Muscle layer of colon (tissue), 2 donors: ENCODE data around the gene SEC24C.

Source experiments
- H3K27ac ChIP-seq: one replicate; pipeline ENCODE4 v1.7.0; 2013; ENCODE audit warnings: low read depth, mild to moderate bottlenecking, low read length, moderate library complexity
- H3K27me3 ChIP-seq, 2 donors: one replicate each; pipeline ENCODE4 v1.7.0; 2013; ENCODE audit warnings: low read length in 2 of 2, mild to moderate bottlenecking in 2 of 2; ENCODE audit not compliant: insufficient read depth in 2 of 2, control insufficient read depth in 1 of 2
- H3K36me3 ChIP-seq: one replicate; pipeline ENCODE4 v1.7.0; 2013; ENCODE audit warnings: mild to moderate bottlenecking, low read length; ENCODE audit not compliant: insufficient read depth
- H3K4me1 ChIP-seq: one replicate; pipeline ENCODE4 v1.7.0; 2013; ENCODE audit warnings: mild to moderate bottlenecking, low read length; ENCODE audit not compliant: insufficient read depth
- H3K4me3 ChIP-seq, 2 donors: one replicate each; pipeline ENCODE4 v1.7.0; 2013; ENCODE audit warnings: low read length in 2 of 2, low read depth in 1 of 2, mild to moderate bottlenecking in 1 of 2, moderate library complexity in 1 of 2
- H3K9ac ChIP-seq: one replicate; pipeline ENCODE4 v1.7.0; 2013; ENCODE audit warnings: low read length
- H3K9me3 ChIP-seq: one replicate; pipeline ENCODE4 v1.7.0; 2013; ENCODE audit warnings: mild to moderate bottlenecking, low read length
- donor health status: abdominal sarcoma.
- donor health status: Adenocarcinoma of cecum.

The SEC24C gene

DNA sequence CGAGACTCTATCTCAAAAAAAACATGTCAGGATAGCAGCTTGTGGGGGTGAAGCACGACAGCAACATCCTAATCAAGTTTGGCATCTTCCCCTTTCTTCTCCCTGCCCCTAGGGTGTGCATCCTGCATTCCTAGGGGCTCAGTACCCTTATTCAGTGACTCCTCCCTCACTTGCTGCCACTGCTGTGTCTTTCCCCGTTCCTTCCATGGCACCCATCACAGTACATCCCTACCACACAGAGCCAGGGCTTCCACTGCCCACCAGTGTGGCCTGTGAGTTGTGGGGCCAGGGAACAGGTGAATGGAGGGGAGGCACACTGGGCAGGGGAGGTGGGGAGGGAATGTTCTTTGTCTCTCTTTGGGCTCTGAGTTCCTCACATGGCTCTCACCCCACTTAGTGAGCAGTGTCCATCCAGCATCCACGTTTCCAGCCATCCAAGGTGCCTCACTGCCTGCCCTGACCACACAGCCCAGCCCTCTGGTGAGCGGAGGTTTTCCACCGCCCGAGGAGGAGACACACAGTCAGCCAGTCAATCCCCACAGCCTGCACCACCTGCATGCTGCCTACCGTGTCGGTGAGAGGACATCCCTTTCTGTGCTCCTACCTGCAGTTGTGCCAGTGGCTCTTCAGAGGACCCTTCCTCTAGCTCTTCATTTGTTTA is 55.9 kb downstream of the SEC24C start:
- H3K9ac ChIP-seq, result no peak overlapping the region
- no peak overlapping the region for H3K27ac ChIP-seq
- H3K36me3 ChIP-seq, result peaks cover 79% of the 10 kb centered on the region
- no peaks in the 10 kb centered on the region for H3K9me3 ChIP-seq
- H3K4me3 ChIP-seq, result no peak overlapping the region
- no peaks in the 10 kb centered on the region for H3K4me1 ChIP-seq
- H3K27me3 ChIP-seq, result no peaks in the 10 kb centered on the region

DNA sequence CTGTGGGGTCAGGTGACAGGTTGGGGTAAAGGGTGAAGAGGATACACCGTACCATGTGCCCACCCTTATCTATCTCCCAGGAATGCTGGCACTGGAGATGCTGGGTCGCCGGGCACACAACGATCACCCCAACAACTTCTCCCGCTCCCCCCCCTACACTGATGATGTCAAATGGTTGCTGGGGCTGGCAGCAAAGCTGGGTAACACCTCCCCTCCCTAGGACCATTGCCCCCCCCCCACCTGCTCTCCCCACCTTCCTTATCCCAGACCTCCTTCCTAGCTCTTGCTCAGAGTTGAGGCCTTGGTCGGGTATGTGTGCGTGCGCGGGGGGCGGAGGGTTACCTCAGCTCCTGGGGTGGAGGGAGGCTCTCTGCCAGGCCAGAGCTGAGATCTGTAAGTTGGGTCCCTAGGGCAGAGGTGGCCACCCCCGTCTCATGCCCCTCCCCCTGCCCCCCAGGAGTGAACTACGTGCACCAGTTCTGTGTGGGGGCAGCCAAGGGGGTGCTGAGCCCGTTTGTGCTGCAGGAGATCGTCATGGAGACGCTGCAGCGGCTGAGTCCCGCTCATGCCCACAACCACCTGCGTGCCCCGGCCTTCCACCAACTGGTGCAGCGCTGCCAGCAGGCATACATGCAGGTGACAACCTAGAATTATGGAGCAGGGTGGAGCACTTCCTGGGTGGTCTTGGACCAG is 56.5 kb downstream of the SEC24C start:
- H3K36me3 ChIP-seq, result peaks cover 78% of the 10 kb centered on the region
- no peaks in the 10 kb centered on the region for H3K9me3 ChIP-seq
- no peak overlapping the region for H3K27ac ChIP-seq
- H3K9ac ChIP-seq, result no peak overlapping the region
- no peaks in the 10 kb centered on the region for H3K27me3 ChIP-seq
- no peaks in the 10 kb centered on the region for H3K4me1 ChIP-seq
- no peak overlapping the region for H3K4me3 ChIP-seq

DNA sequence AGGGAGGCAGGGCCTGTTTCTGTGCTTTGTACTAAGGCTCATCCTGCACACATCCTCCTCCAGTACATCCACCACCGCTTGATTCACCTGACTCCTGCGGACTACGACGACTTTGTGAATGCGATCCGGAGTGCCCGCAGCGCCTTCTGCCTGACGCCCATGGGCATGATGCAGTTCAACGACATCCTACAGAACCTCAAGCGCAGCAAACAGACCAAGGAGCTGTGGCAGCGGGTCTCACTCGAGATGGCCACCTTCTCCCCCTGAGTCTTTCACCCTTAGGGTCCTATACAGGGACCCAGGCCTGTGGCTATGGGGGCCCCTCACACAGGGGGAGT is 57.0 kb downstream of the SEC24C start:
- Histone ChIP-seq H3K9ac (no peak overlapping the region), H3K27me3 (no peaks in the 10 kb centered on the region), H3K9me3 (no peaks in the 10 kb centered on the region), H3K4me3 (no peak overlapping the region), H3K4me1 (no peaks in the 10 kb centered on the region), H3K36me3 (peaks cover 83% of the 10 kb centered on the region), H3K27ac (no peak overlapping the region)

DNA sequence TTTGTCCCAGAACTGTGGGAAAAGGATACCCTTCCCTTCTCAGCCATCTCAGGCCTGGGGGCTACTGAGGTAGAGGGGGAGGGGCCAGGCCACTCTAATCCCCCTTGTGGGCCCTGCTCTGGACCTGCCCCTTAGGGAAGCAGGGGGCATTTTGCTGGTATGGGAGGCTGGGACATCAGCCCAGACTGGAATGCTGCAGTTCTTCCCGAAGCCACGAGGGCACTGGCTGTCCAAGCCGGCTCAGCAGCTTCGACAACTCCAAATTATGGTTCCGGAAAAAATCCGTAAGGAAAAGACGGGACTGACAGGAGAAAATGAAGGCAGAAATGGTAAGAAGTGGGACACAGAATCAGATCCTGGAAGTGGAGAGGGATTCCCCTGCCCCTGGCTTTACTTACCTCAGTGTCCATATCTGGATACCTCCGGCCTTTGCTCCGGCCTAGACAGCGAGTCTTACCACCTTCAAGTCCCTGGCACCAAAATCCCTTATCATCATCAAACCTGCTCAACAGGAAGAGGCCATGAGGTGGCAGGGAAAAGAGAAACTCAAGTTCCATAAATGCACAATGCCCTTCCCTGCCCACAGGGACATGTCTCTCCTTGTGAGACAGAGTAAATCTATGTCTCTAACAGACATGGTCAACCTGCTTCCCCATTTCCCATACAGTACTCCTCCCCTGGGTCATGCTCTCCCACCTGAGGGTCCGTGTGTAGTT is 58.3 kb downstream of the SEC24C start:
- Histone ChIP-seq H3K36me3 (peaks cover 83% of the 10 kb centered on the region), H3K4me3 (no peak overlapping the region), H3K27me3 (no peaks in the 10 kb centered on the region), H3K9me3 (no peaks in the 10 kb centered on the region), H3K4me1 (peaks cover 4% of the 10 kb centered on the region), H3K9ac (no peak overlapping the region), H3K27ac (no peak overlapping the region)

DNA sequence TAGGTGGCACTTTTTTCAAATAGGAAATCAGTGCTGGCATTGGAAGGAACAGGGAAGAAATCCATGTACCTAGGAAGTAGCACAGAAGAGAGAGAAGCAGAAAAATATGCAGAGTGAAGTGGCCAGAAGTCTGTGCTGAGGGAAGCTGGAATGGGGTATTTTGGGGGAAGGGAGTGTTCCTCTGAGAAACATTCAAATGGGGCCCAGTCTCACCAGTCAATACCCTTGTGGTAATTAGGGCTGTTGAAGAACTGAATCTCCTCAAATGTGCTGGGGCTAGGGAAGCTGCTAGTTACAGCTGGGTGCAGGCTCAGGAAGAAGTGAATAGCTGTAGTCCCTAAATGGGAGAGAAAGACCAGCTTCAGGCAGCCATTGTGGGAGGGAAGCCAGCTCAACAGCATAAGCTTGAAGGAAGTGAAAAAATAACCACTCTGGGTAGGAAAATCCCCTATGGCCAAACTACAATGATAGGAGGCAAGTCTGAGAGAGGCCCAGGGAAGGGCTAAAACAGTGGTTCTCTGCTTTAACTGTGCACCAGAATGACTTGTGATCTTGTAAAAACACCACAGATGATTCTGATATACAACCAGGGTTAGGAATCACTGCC is 59.6 kb downstream of the SEC24C start:
- no peaks in the 10 kb centered on the region for H3K27me3 ChIP-seq
- H3K36me3 ChIP-seq, result peaks cover 80% of the 10 kb centered on the region
- H3K27ac ChIP-seq, result no peak overlapping the region
- H3K4me1 ChIP-seq, result peaks cover 4% of the 10 kb centered on the region
- H3K9ac ChIP-seq, result no peak overlapping the region
- no peaks in the 10 kb centered on the region for H3K9me3 ChIP-seq
- no peak overlapping the region for H3K4me3 ChIP-seq

DNA sequence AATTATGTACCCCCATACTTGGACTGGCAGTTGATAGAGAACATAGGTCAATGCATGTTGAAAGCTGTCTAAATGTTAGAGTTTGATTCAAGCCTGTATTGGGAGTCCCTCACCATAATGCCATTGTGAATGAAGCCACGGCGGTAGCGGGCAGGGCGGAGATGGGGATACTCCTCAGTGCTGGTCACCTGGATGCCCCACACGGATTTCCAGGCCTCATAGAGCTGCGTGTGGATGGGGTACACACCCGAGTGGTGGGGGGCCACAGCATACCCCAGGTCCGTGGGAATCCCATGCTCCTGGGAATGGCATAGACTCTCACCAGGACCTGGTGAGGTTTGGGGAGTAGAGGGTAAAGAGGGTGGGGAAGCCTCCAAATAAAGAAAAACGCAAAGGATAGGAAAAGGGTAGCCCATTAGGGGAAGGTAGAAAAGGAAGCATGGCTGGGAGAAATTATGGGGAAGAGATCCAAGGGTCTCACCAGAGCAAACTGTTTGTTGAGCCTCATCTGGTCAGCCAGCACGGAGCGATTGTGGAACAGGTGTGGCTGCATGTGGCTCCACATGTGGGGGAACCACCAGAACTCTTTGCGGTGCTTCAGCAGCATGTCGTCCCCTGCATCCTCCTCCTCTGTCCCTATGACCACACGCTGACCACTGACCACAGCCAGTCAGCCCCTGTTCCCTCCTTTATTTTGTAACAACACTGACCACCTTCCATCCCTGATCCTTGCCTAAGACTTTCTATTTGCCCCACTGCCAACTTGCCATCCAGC is 62.2 kb downstream of the SEC24C start:
- Histone ChIP-seq H3K36me3 (peaks cover 65% of the 10 kb centered on the region), H3K27ac (no peak overlapping the region), H3K9ac (no peak overlapping the region)

DNA sequence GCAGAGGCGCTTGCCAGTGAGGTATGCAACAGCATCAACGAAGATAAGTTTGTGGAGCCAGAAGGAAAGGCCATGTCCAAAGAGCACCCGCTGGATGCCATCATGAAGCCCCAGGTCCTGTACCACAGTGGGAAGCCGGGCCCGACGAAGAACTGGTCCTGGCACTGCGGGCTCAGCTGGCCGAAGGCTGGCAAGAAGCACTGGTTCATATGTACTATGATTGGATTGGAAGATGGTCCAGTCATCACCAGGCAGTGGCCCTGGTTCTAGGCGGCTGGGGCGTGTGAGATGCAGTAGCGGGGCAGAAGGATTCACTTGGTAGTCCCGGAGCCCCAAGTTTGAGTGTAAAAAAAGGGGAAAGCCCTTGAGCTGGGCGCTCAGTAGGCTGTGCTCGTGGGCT is 63.3 kb downstream of the SEC24C start:
- peaks cover 9% of the 10 kb centered on the region for H3K4me1 ChIP-seq
- peaks cover 56% of the 10 kb centered on the region for H3K36me3 ChIP-seq
- H3K27me3 ChIP-seq, result no peaks in the 10 kb centered on the region
- no peak overlapping the region for H3K9ac ChIP-seq
- no peaks in the 10 kb centered on the region for H3K9me3 ChIP-seq
- H3K27ac ChIP-seq, result no peak overlapping the region
- H3K4me3 ChIP-seq, result no peak overlapping the region

More for the DNA sequence above, 62.2 kb downstream of the SEC24C start:
- peaks cover 9% of the 10 kb centered on the region for H3K4me1 ChIP-seq
- H3K9me3 ChIP-seq, result no peaks in the 10 kb centered on the region
- H3K27me3 ChIP-seq, result no peaks in the 10 kb centered on the region
- H3K4me3 ChIP-seq, result no peak overlapping the region

DNA sequence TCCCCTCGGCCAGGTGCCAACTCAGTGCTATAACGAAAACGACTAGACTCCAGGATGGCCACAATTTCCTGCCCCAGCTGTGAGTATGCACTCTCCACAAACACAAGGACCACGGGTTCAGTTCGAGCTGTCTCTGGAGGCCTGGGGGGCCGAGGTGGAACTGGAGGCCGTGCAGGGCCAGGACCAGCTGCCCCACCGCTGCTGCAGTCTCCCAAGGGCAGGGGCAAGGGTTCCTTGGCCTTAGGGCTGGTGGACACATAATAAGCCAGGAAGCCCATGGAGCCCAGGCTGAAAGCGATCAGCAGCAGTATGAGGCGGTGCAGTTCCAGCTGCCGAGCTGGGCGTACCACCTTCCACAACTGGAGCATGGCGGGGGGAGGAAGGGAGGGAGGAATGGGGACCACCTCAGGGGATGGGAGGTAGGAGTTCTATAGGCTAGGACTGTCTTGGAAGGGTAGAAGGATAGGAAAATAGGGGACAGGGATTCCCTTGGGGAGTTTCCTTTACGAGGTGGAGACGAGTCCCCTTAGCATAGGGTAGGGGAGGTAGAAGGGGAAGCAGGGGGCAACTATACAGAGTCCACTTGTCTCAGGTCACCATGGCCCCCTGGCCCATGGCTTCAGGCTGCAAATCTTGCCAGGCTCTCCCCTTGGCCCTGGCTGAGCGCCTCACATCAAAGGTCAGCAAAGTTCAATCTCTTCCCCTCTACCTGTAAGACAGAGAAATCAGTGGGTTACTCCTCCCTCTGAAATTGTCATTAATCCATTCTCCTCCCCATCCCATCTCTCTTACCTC is 64.0 kb downstream of the SEC24C start:
- no peaks in the 10 kb centered on the region for H3K9me3 ChIP-seq
- H3K36me3 ChIP-seq, result peaks cover 55% of the 10 kb centered on the region

GRCh38 chr10:73809061-73809818 is 65.1 kb downstream of the SEC24C start:
- no peak overlapping the region for H3K27ac ChIP-seq
- no peaks in the 10 kb centered on the region for H3K9me3 ChIP-seq
- H3K27me3 ChIP-seq, result no peaks in the 10 kb centered on the region
- no peak overlapping the region for H3K4me3 ChIP-seq
- no peak overlapping the region for H3K9ac ChIP-seq
- peaks cover 9% of the 10 kb centered on the region for H3K4me1 ChIP-seq
- H3K36me3 ChIP-seq, result peaks cover 52% of the 10 kb centered on the region

More for the DNA sequence above, 64.0 kb downstream of the SEC24C start:
- H3K27me3 ChIP-seq, result no peaks in the 10 kb centered on the region
- H3K4me1 ChIP-seq, result peaks cover 9% of the 10 kb centered on the region
- no peak overlapping the region for H3K4me3 ChIP-seq
- no peak overlapping the region for H3K27ac ChIP-seq
- no peak overlapping the region for H3K9ac ChIP-seq

DNA sequence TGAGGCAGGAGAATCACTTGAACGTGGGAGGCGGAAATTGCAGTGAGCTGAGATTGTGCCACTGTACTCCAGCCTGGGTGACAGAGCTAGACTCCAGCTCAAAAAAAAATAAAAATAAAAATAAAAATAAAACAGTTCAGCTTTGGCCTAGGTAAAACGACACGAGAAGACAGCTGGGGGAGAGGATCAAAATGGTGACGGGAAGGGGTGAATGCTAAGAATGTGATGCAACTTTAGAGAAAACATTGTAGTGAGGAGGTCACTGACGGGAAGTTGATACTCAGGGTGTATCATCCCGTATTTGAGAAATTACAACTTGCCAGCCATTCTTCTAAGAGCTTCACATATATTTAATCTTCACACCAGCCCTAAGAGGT is 66.2 kb downstream of the SEC24C start:
- peaks cover 57% of the 10 kb centered on the region for H3K36me3 ChIP-seq
- no peaks in the 10 kb centered on the region for H3K9me3 ChIP-seq
- peaks cover 9% of the 10 kb centered on the region for H3K4me1 ChIP-seq
- peak overlapping the region; percentile 89 for H3K27ac ChIP-seq
- peak overlapping the region; percentile 59 to 90 for H3K4me3 ChIP-seq
- H3K9ac ChIP-seq, result peak overlapping the region; percentile 66
- no peaks in the 10 kb centered on the region for H3K27me3 ChIP-seq
